Karpas-422 (cell line): Measurements from ENCODE around the gene RAB3D. TPM values are rescaled to one million over a fixed set of nuclear protein-coding genes. Genes with fewer than 3 reads are reported as not detected.

Source experiments
- DNase-seq: peaks from one replicate; pipeline ENCODE4 v3.0.0-alpha.2; 2015
- H2AFZ ChIP-seq: fragments of 200-600 bp; sonication (generic); 2 replicates; pipeline ENCODE4 v1.6.1; 2014; ENCODE audit warnings: antibody characterized with exemption, low read length, mixed read lengths
- H3K27ac ChIP-seq: fragments of 200-600 bp; sonication (generic); 2 replicates; pipeline ENCODE4 v1.5.1; 2014; ENCODE audit warnings: mild to moderate bottlenecking, low read length, moderate library complexity
- H3K27me3 ChIP-seq: fragments of 200-600 bp; sonication (generic); 2 replicates; pipeline ENCODE4 v1.6.1; 2014; ENCODE audit warnings: low read length, mixed read lengths
- H3K36me3 ChIP-seq: fragments of 200-600 bp; sonication (generic); 2 replicates; pipeline ENCODE4 v1.6.1; 2014; ENCODE audit warnings: low read length, mixed read lengths; ENCODE audit not compliant: insufficient read depth
- H3K4me1 ChIP-seq: fragments of 200-600 bp; sonication (generic); 2 replicates; pipeline ENCODE4 v1.6.1; 2014; ENCODE audit warnings: mild to moderate bottlenecking, low read length, mixed read lengths
- H3K4me2 ChIP-seq: fragments of 200-600 bp; sonication (generic); 2 replicates; pipeline ENCODE4 v1.6.1; 2014; ENCODE audit warnings: low read length, low read depth, mild to moderate bottlenecking; ENCODE audit not compliant: poor library complexity, severe bottlenecking
- H3K4me3 ChIP-seq: fragments of 200-600 bp; sonication (generic); 2 replicates; pipeline ENCODE4 v1.5.1; 2014; ENCODE audit warnings: mild to moderate bottlenecking, antibody characterized with exemption, low read length, mixed read lengths
- H3K79me2 ChIP-seq: fragments of 200-600 bp; sonication (generic); 2 replicates; pipeline ENCODE4 v1.6.1; 2014; ENCODE audit warnings: mild to moderate bottlenecking, low read length, mixed read lengths
- H3K9ac ChIP-seq: fragments of 200-600 bp; sonication (generic); 2 replicates; pipeline ENCODE4 v1.6.0; 2014; ENCODE audit warnings: low read length
- H3K9me2 ChIP-seq: fragments of 200-600 bp; sonication (generic), shearing (Covaris generic); replicated peaks from 2 replicates; pipeline ENCODE4 v1.6.0; 2014; ENCODE audit warnings: mild to moderate bottlenecking, low read length, moderate library complexity; ENCODE audit not compliant: insufficient read depth
- H3K9me3 ChIP-seq: fragments of 300-700, 200-600 bp; sonication (generic); 2 replicates; pipeline ENCODE4 v1.6.1; 2014; ENCODE audit warnings: low read length, mixed read lengths
- H4K20me1 ChIP-seq: fragments of 200-600 bp; sonication (generic); 2 replicates; pipeline ENCODE4 v1.6.1; 2014; ENCODE audit warnings: mild to moderate bottlenecking, antibody characterized with exemption, low read length, low read depth; ENCODE audit not compliant: insufficient read depth
- total RNA-seq: library from RNA; depleted of rRNA; stranded (reverse); fragments of >200 nt; shearing (Covaris generic); gene quantifications from 2 replicates; pipeline ENCODE4 v1.2.3, GENCODE V29; 2014; ENCODE audit warnings: low replicate concordance; rRNA removed

RAB3D gene
- total RNA-seq, 1 experiment from 2014 or later: 8.6 TPM

DNA sequence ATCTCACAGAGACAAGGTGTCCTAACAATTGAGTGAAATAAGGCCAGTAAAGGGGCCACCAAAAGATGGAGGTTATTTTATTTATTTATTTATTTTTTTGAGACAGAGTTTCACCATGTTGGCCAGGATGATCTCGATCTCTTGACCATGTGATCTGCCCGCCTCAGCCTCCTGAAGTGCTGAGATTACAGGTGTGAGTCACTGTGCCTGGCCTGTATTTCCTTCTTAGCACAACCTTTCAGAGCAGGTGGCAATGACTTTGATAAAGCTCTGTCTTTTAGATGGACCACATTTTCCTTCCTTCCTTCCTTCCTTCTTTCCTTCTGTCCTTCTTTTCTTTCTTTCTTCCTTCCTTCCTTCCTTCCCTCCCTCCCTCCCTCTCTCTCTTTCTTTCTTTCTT, 66.2 kb downstream of the RAB3D start:
- Histone ChIP-seq H3K79me2 (no peaks in the 10 kb centered on the region), H3K36me3 (no peaks in the 10 kb centered on the region), H2AFZ (no peak overlapping the region), H3K27me3 (no peaks in the 10 kb centered on the region), H3K27ac (no peak overlapping the region), H3K9ac (no peak overlapping the region), H4K20me1 (no peaks in the 10 kb centered on the region), H3K4me1 (no peaks in the 10 kb centered on the region), H3K4me2 (no peak overlapping the region), H3K9me3 (no peaks in the 10 kb centered on the region), H3K9me2 (no peaks in the 10 kb centered on the region), H3K4me3 (no peak overlapping the region)
- DNase-seq: no peak

Other genes starting within 250 kb of the RAB3D start
- gene SPC24, start 183.9 kb downstream of the RAB3D start, total RNA-seq: 25.3 and 28.6 TPM in 2 replicates
- 0.19 and 1.9 TPM in 2 replicates for gene KANK2, start 142.1 kb downstream of the RAB3D start, total RNA-seq
- not detected in 2 replicates for gene ANGPTL8, start 100.0 kb downstream of the RAB3D start, total RNA-seq
- gene DOCK6, start 77.1 kb downstream of the RAB3D start, total RNA-seq: 6.5 and 10.3 TPM in 2 replicates
- not detected in 2 replicates for gene TSPAN16, start 43.5 kb downstream of the RAB3D start, total RNA-seq
- gene TMEM205, start 6.6 kb upstream of the RAB3D start, total RNA-seq: 103 and 156 TPM in 2 replicates
- gene CCDC159, start 6.9 kb upstream of the RAB3D start, total RNA-seq: 2.9 and 14.8 TPM in 2 replicates
- 0.43 and 0.67 TPM in 2 replicates for gene PLPPR2, start 15.8 kb upstream of the RAB3D start, total RNA-seq
- 7.4 and 12.6 TPM in 2 replicates for gene SWSAP1, start 35.0 kb upstream of the RAB3D start, total RNA-seq
- 8.5 and 16.7 TPM in 2 replicates for gene EPOR, start 44.7 kb upstream of the RAB3D start, total RNA-seq
- gene RGL3, start 79.7 kb upstream of the RAB3D start, total RNA-seq: 2.5 TPM in 1 of 2 replicates, not detected in the other
- gene ODAD3, start 95.5 kb upstream of the RAB3D start, total RNA-seq: 0.32 TPM in 1 of 2 replicates, not detected in the other
- gene PRKCSH, start 96.0 kb upstream of the RAB3D start, total RNA-seq: 77.3 and 90.4 TPM in 2 replicates
- not detected in 2 replicates for gene ELAVL3, start 141.4 kb upstream of the RAB3D start, total RNA-seq
- gene ZNF653, start 166.2 kb upstream of the RAB3D start, total RNA-seq: 6.1 and 11.3 TPM in 2 replicates
- gene ECSIT, start 189.5 kb upstream of the RAB3D start, total RNA-seq: 59.8 and 86.0 TPM in 2 replicates
- gene CNN1, start 199.2 kb upstream of the RAB3D start, total RNA-seq: not detected in 2 replicates
- 52.5 and 84.1 TPM in 2 replicates for gene ELOF1, start 219.6 kb upstream of the RAB3D start, total RNA-seq
- gene ACP5, start 238.0 kb upstream of the RAB3D start, total RNA-seq: 24.0 and 55.1 TPM in 2 replicates